H1 (cell line): Measurements from ENCODE around the gene ZGLP1. TPM values are rescaled to one million over a fixed set of nuclear protein-coding genes. Genes with fewer than 3 reads are reported as not detected.

Experiments
- CTCF ChIA-PET: fragments of 300-600 bp; sonication (Branson Sonifier 250); formaldehyde crosslinking; loops from one replicate; lab custom pipeline; 2021; ENCODE audit not compliant: partially characterized antibody; lab: Charles Lee
- POLR2A ChIA-PET: fragments of 300-600 bp; sonication (Branson Sonifier 250); formaldehyde crosslinking; loops from one replicate; lab custom pipeline; 2021; ENCODE audit warnings: inconsistent platforms; ENCODE audit not compliant: partially characterized antibody; lab: Charles Lee
- DNase-seq, 2 experiments: peaks; one replicate each; pipeline versions ENCODE4 v3.0.0 to v3.0.0-alpha.2; 2010 to 2022; ENCODE audit warnings: low spot score in 2 of 2, low read depth in 1 of 2, mixed read lengths in 1 of 2
- FAIRE-seq: peaks from 2 replicates; lab custom pipeline; 2011; peaks lifted over from hg19 to GRCh38; lab: Jason Lieb, UNC
- H2AFZ ChIP-seq: 2 replicates; pipeline ENCODE4 v1.8.1; 2012; ENCODE audit warnings: low read length, inconsistent platforms
- H2AK5ac ChIP-seq: 2 replicates; pipeline ENCODE4 v1.6.1; 2013; ENCODE audit warnings: low read depth, low read length
- H2BK120ac ChIP-seq: replicated peaks from 2 replicates; pipeline ENCODE3; 2013; ENCODE audit warnings: low read depth, low read length, inconsistent platforms
- H2BK12ac ChIP-seq: 2 replicates; pipeline ENCODE4 v1.6.1; 2013; ENCODE audit warnings: low read depth, low read length
- H2BK15ac ChIP-seq: 2 replicates; pipeline ENCODE4 v1.6.1; 2013; ENCODE audit warnings: low read length
- H2BK20ac ChIP-seq: 2 replicates; pipeline ENCODE4 v1.6.1; 2013; ENCODE audit warnings: low read length
- H2BK5ac ChIP-seq: 2 replicates; pipeline ENCODE4 v1.6.1; 2013; ENCODE audit warnings: low read depth, low read length
- H3K14ac ChIP-seq: 2 replicates; pipeline ENCODE4 v1.6.1; 2013; ENCODE audit warnings: inconsistent platforms; ENCODE audit not compliant: insufficient read length
- H3K18ac ChIP-seq: 2 replicates; pipeline ENCODE4 v1.6.1; 2013; ENCODE audit warnings: low read length; ENCODE audit errors: extremely low read depth
- H3K23ac ChIP-seq: 2 replicates; pipeline ENCODE4 v1.6.1; 2013; ENCODE audit warnings: inconsistent platforms; ENCODE audit not compliant: insufficient read length
- H3K23me2 ChIP-seq: 2 replicates; pipeline ENCODE4 v1.6.1; 2013; ENCODE audit warnings: low read depth, low read length
- H3K27ac ChIP-seq: 2 replicates; pipeline ENCODE4 v1.6.1; 2011; ENCODE audit warnings: low read depth, low read length, inconsistent platforms
- H3K27me3 ChIP-seq, 4 experiments: replicated peaks in 1 of 4; 1 replicate in 1 of 4; 2 replicates in 3 of 4; pipeline versions ENCODE4 v1.6.1 to v1.8.1; 2011 to 2013; ENCODE audit warnings: low read length in 3 of 4, mild to moderate bottlenecking in 3 of 4, inconsistent platforms in 2 of 4, mixed read lengths in 2 of 4, moderate library complexity in 1 of 4; ENCODE audit not compliant: control insufficient read depth in 3 of 4, insufficient read depth in 3 of 4; ENCODE audit errors: extremely low read depth in 1 of 4
- H3K36me3 ChIP-seq, 4 experiments: 2 replicates each; pipeline versions ENCODE4 v1.6.1 to v1.8.1; 2011 to 2013; ENCODE audit warnings: mild to moderate bottlenecking in 4 of 4, low read length in 3 of 4, moderate library complexity in 2 of 4, control low read depth in 1 of 4, inconsistent platforms in 1 of 4; ENCODE audit not compliant: insufficient read depth in 4 of 4, control insufficient read depth in 2 of 4
- H3K4ac ChIP-seq: replicated peaks from 2 replicates; pipeline ENCODE3; 2013; ENCODE audit warnings: low read length, low read depth, mixed read lengths, inconsistent platforms; ENCODE audit not compliant: insufficient read length
- H3K4me1 ChIP-seq, 4 experiments: replicated peaks in 1 of 4; 1 replicate in 1 of 4; 2 replicates in 3 of 4; pipeline versions ENCODE4 v1.6.1 to v1.8.1; 2011 to 2013; ENCODE audit warnings: low read length in 3 of 4, inconsistent platforms in 2 of 4, mixed read lengths in 1 of 4; ENCODE audit not compliant: insufficient read depth in 4 of 4, control insufficient read depth in 3 of 4
- H3K4me2 ChIP-seq, 2 experiments: 2 replicates each; pipeline versions ENCODE4 v1.6.1 to v1.8.1; 2011 to 2013; ENCODE audit warnings: low read depth in 2 of 2, low read length in 2 of 2, control low read depth in 1 of 2, inconsistent platforms in 1 of 2, mild to moderate bottlenecking in 1 of 2; ENCODE audit not compliant: insufficient read depth in 1 of 2
- H3K4me3 ChIP-seq, 4 experiments: fragments of 200-600, 300-600 bp in 1 of 4; sonication (generic), shearing (Covaris generic), sonication (Bioruptor Twin) in 1 of 4; 2 replicates each; pipeline versions ENCODE4 v1.5.1 to v1.8.1; 2011 to 2016; ENCODE audit warnings: low read length in 4 of 4, low read depth in 3 of 4, control low read depth in 2 of 4, inconsistent platforms in 2 of 4, mild to moderate bottlenecking in 2 of 4, mixed read lengths in 1 of 4, moderate library complexity in 1 of 4; ENCODE audit not compliant: insufficient read depth in 2 of 4; ENCODE audit errors: extremely low read depth in 1 of 4
- H3K56ac ChIP-seq: replicated peaks from 2 replicates; pipeline ENCODE3; 2013; ENCODE audit warnings: low read depth, mild to moderate bottlenecking, mixed read lengths, low read length, inconsistent platforms; ENCODE audit not compliant: insufficient read length
- H3K79me1 ChIP-seq: 2 replicates; pipeline ENCODE4 v1.6.1; 2013; ENCODE audit warnings: low read depth, low read length, control low read depth
- H3K79me2 ChIP-seq, 2 experiments: 2 replicates each; pipeline versions ENCODE4 v1.6.1 to v1.8.1; 2012 to 2013; ENCODE audit warnings: low read length in 2 of 2, mild to moderate bottlenecking in 2 of 2, inconsistent platforms in 1 of 2; ENCODE audit not compliant: insufficient read depth in 2 of 2, control insufficient read depth in 1 of 2
- H3K9ac ChIP-seq, 4 experiments: replicated peaks in 1 of 4; 1 replicate in 1 of 4; 2 replicates in 3 of 4; pipeline versions ENCODE4 v1.6.1 to v1.8.1; 2011 to 2013; ENCODE audit warnings: low read depth in 3 of 4, low read length in 3 of 4, control low read depth in 2 of 4, mild to moderate bottlenecking in 2 of 4, moderate library complexity in 2 of 4, inconsistent platforms in 1 of 4; ENCODE audit errors: extremely low read depth in 1 of 4
- H3K9me3 ChIP-seq, 2 experiments: 2 replicates each; pipeline versions ENCODE4 v1.6.1 to v1.8.1; 2012 to 2013; ENCODE audit warnings: mild to moderate bottlenecking in 2 of 2, moderate library complexity in 2 of 2, control low read depth in 1 of 2, inconsistent platforms in 1 of 2, low read depth in 1 of 2, low read length in 1 of 2, mixed read lengths in 1 of 2; ENCODE audit not compliant: insufficient read depth in 2 of 2
- H4K20me1 ChIP-seq, 2 experiments: replicated peaks in 1 of 2; 2 replicates each; pipeline versions ENCODE3 to v1.8.1; 2011 to 2013; ENCODE audit warnings: inconsistent platforms in 2 of 2, low read length in 2 of 2, mild to moderate bottlenecking in 1 of 2; ENCODE audit not compliant: insufficient read depth in 2 of 2, control insufficient read depth in 1 of 2
- H4K5ac ChIP-seq: 2 replicates; pipeline ENCODE4 v1.6.1; 2013; ENCODE audit warnings: low read length, low read depth, mixed read lengths, inconsistent platforms; ENCODE audit not compliant: insufficient read length
- H4K8ac ChIP-seq: 2 replicates; pipeline ENCODE4 v1.8.0; 2013; ENCODE audit warnings: mild to moderate bottlenecking, moderate library complexity, low read length, inconsistent platforms; ENCODE audit not compliant: insufficient read depth; ENCODE audit errors: extremely low read depth
- H4K91ac ChIP-seq: replicated peaks from 2 replicates; pipeline ENCODE3; 2013; ENCODE audit warnings: low read length, mixed read lengths, inconsistent platforms; ENCODE audit not compliant: insufficient read length
- CEBPB ChIP-seq: IDR thresholded peaks from 2 replicates; pipeline ENCODE4 v1.6.1; 2012; ENCODE audit warnings: low read depth, low read length
- CTBP2 ChIP-seq: IDR thresholded peaks from 2 replicates; pipeline ENCODE4 v1.7.0; 2011; ENCODE audit warnings: borderline replicate concordance, mild to moderate bottlenecking, moderate library complexity, mixed read lengths, low read length; ENCODE audit not compliant: insufficient read depth, insufficient read length
- FOSL1 ChIP-seq: IDR thresholded peaks from 2 replicates; pipeline ENCODE4 v1.6.1; 2011; ENCODE audit warnings: mild to moderate bottlenecking, low read depth, low read length, moderate library complexity; ENCODE audit not compliant: insufficient read depth
- TEAD4 ChIP-seq: IDR thresholded peaks from 2 replicates; pipeline ENCODE4 v1.6.1; 2012; ENCODE audit warnings: low read depth, low read length, inconsistent platforms, mixed read lengths
- WGBS, 2 experiments: shearing (Covaris generic) in 1 of 2; methylation state at CpG; one replicate each; pipeline versions ENCODE4 v1.1.6 to v1.1.7; 2013 to 2015; ENCODE audit warnings: low lambda C conversion rate in 2 of 2, mixed read lengths in 2 of 2, inconsistent platforms in 1 of 2, low coverage in 1 of 2, missing lambda C conversion rate in 1 of 2; ENCODE audit not compliant: insufficient replicate concordance in 2 of 2, insufficient coverage in 1 of 2, insufficient read length in 1 of 2; ENCODE audit errors: extremely low coverage in 1 of 2, missing lambda C conversion rate in 1 of 2; 5-methylcytosine and 5-hydroxymethylcytosine counted together
- polyA plus RNA-seq, 7 experiments: library from polyadenylated mRNA; depleted of rRNA in 3 of 7; stranded (reverse) in 5 of 7; unstranded in 2 of 7; fragments of >200 nt in 5 of 7; fragments of 200-250 nt in 2 of 7; gene quantifications; 1 replicate in 5 of 7; 2 replicates in 1 of 7; 4 replicates in 1 of 7; pipeline versions ENCODE4 v1.2.1 to v1.2.3, GENCODE V29; 2011 to 2013; ENCODE audit warnings: missing spikeins in 2 of 7, mixed read lengths in 2 of 7
- total RNA-seq: library from RNA; stranded (reverse); fragmentation: NEBNext Ultra II Directional; extraction: Animal tissue kit (Norgen Biotek cat#: 25700); gene quantifications from 2 replicates; pipeline ENCODE4 v1.2.1, GENCODE V29; 2021

Gene ZGLP1
- total and polyA plus RNA-seq, 2 of the 8 experiments (the other 6 are each of a cell fraction or from before 2014, with no cell fraction given), result 4.2 to 5.1 TPM

DNA sequence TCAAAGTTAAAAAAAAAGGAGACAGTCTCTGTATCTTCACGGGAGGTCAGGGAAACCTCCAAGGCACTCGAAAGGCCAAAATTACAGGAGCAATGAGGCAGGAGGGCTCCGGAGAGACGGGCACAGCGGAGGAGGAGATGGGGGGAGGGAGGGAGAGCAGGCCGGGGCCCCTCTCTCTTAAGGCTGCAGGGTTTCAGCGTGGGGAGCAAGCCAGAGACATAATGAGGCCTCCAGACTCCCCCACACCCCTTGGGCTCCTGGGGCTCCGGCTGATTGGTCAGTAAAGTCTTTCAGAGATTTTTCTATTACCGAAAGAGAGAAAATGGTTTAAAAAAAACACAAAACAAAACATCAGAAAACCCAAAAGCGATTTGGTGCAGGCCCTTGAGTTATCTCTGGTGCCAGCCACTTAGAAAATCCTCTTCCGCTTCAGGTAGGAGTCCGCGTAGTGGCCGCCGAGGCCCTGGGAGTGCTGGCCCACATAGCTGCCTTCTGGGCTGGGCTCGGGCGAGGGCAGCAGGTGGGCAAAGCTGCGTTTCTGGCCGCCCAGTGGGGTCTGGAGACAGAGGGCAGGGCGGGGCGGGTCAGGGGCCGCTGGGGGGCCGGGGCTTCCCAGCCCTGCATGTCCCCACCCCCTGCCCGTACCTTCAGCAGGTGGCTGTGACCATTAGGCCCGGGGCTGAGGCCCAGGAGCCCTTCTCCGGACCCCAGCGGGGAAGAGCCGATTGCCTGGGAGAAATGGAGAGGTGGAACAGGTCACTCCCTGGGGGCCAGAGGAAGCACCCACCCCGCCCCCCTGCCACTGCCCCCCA is 7.6 kb upstream of the ZGLP1 start:
- Histone ChIP-seq H4K5ac (no peak overlapping the region), H3K56ac (no peak overlapping the region), H2BK120ac (no peak overlapping the region), H2AFZ (no peak overlapping the region), H3K14ac (no peak overlapping the region), H3K36me3 (peaks cover 12 to 38% (median 30%) of the 10 kb centered on the region in 4 experiments), H3K9ac (no peak overlapping the region), H3K18ac (no peak overlapping the region), H3K23me2 (peaks cover 3% of the 10 kb centered on the region; the same call in 1 of the 2 replicates), H3K4ac (no peak overlapping the region), H3K9me3 (no peaks in the 10 kb centered on the region), H4K91ac (no peak overlapping the region), H3K27me3 (no peaks in the 10 kb centered on the region; a peak in 1 of 7 replicates), H2BK15ac (no peak overlapping the region), H2BK5ac (no peak overlapping the region), H3K79me2 (no peaks in the 10 kb centered on the region), H3K4me2 (no peak overlapping the region)
- 97% methylated on average over 16 of the region's 29 CpGs; no CpG with 5 or more reads in 1 of the 2 experiments for WGBS, 2 experiments
- FAIRE-seq, result no peak
- DNase-seq, result no peak
- no peak for TF ChIP-seq CTBP2
- TF ChIP-seq FOSL1, result no peak
- no peak for TF ChIP-seq CEBPB
- no peak for TF ChIP-seq TEAD4
- TF ChIP-seq, all 59 proteins: peak for 0
- Histone ChIP-seq H3K27ac (no peak overlapping the region), H3K4me3 (no peak overlapping the region), H2BK12ac (no peak overlapping the region), H4K8ac (no peak overlapping the region; the same call in 1 of the 2 replicates), H3K79me1 (no peaks in the 10 kb centered on the region; the same call in 1 of the 2 replicates), H3K4me1 (no peaks in the 10 kb centered on the region; a peak in 1 of 7 replicates), H4K20me1 (peaks cover 0 to 7% of the 10 kb centered on the region in 2 experiments), H2BK20ac (no peak overlapping the region), H3K23ac (no peak overlapping the region), H2AK5ac (no peak overlapping the region)
- POLR2A ChIA-PET, result interaction anchor here (0.7 to 11.4 kb wide), 8 partner anchors 7 to 369 kb away, joined by 3 to 104 read pairs (median 4); partner anchors contain the start of genes ICAM1, ICAM5 and RAVER1
- CTCF ChIA-PET, result interaction anchor here (1.0 to 2.5 kb wide), 5 partner anchors 18 to 119 kb away, joined by 3 to 11 read pairs (median 3); no protein-coding TSS in a partner anchor
